ENCODE measurements around the gene XPNPEP2.

Gene XPNPEP2

GRCh38 chrX:129780441-129781105, 41.8 kb downstream of the XPNPEP2 start:
- DNase-seq = no peak

GRCh38 chrX:129781134-129781672, 42.4 kb downstream of the XPNPEP2 start:
- peak; percentile 64 for DNase-seq

- DNase-seq = no peak
Measured at GRCh38 chrX:129781680-129782495, 43.1 kb downstream of the XPNPEP2 start.

- no peak for DNase-seq
Measured at GRCh38 chrX:129782706-129783105, 43.9 kb downstream of the XPNPEP2 start.

DNA sequence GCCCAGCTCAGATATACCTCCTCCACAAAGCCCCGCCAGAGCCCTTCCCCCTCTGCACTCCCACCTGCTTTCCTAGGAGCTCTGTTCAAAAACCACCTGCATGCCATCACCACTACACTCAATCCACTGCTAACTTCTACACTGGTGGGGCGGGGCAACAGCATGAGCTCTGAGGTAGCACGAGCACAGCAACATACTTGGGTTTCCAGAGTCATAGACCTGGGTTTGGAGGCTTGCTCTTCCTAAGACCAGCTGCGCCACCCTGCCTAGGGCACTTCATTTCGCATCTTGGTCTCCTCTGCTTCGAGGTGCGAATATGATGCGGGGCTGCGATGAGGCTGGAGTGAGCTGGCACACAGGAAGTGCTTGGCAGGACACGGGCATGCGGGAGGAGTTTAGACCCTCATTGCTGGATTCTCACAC, 44.5 kb downstream of the XPNPEP2 start:
- no peak for DNase-seq

DNA sequence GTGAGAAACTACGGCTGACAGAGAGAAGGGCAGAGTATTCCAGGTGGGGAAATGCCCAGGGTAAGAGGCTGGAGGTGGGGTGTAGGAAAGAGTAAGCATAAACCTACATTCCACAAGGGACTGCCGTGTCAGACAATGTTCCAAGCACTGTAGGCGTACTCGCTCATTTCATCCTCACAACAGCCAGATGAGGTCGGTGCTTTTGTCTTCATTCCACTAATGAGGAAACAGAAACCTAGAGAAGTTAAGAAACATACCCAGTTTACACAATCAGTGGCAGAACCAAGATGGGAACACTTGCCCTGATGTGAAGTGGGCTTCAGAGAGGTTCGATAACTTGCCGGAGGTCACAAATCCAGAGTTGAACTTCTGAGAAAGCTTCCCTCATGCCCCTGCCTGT, 45.6 kb downstream of the XPNPEP2 start:
- DNase-seq = no peak

GRCh38 chrX:129785160-129785947, 46.6 kb downstream of the XPNPEP2 start:
- no peak for DNase-seq

DNA sequence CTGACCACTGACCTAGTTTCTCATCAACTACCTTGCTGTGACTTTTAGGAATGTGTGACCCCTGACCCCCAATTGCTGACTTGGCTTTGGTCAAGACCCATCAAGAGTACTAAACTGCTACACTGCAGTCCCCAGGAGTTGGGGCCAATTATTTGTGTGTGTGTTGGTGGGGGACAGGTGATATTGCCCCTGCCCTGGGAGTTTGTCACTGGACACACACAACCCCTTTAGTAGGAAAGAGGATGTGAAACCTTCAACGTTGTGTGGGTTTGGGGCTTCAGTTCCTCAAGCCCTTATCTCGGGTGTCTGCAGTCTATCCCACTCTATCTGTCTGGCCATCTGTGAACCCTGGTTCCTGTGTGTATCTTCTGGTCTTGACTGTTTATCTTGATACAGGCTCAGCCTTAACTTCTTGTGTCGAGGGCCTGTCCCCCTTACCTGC, 47.5 kb downstream of the XPNPEP2 start:
- DNase-seq = no peak

DNA sequence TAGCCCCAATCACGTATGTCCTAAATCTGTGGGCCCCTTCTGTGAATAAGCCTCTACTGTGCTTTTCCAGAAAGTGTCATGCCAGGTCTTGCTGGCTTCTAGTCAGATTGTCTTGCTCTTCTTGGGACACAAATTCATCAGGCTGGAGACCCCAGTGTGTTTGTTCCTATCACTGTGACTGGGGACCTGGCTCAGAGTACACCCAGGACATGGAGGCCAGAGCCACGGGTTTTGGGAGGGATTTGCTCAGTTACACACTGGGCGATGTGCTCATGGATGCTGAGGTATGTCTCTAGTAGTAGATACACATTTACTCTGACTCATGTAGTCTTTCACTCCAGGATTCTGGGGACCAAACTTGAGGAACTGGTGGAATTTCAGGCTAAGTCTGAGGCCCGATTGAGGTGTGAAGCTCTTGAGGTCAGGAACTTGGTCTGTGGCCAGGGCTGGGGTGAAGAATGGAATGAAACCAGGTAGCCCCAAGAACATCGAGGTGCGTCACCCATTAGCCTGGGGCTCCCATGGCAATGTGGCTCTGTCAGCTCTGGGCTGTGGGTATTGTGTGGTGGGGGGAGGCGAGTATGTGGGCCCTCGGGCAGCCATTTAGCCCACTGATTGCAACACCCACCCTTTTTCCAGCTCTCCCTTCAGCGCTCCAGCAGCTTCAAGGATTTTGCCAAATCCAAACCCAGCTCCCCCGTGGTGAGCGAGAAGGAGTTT, 48.7 kb downstream of the XPNPEP2 start:
- no peak for DNase-seq

GRCh38 chrX:129788527-129788926, 49.7 kb downstream of the XPNPEP2 start:
- DNase-seq = no peak

GRCh38 chrX:129790146-129790545, 51.4 kb downstream of the XPNPEP2 start:
- no peak for DNase-seq

- no peak for DNase-seq
Measured at GRCh38 chrX:129790808-129791207, 52.0 kb downstream of the XPNPEP2 start.

DNA sequence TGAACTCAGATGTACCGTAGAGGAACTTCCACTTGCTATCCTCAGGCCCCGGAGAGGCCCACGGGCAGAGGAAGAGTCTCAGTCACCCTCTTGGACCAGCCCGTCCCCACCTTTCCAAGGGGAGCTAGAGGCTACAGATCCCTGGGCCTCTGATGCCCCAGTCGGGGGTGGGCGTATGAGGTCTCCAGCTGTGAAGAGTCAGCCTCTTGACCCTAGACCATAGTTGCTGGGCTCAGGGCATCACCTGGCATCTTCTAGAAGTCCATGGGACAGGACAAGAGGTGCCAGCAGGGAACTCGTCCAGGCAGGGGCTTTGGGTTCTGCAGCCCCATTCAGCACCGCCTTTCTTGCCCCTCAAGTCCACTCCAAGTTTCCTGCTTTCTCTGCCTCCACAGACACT, 52.6 kb downstream of the XPNPEP2 start:
- no peak for DNase-seq

DNA sequence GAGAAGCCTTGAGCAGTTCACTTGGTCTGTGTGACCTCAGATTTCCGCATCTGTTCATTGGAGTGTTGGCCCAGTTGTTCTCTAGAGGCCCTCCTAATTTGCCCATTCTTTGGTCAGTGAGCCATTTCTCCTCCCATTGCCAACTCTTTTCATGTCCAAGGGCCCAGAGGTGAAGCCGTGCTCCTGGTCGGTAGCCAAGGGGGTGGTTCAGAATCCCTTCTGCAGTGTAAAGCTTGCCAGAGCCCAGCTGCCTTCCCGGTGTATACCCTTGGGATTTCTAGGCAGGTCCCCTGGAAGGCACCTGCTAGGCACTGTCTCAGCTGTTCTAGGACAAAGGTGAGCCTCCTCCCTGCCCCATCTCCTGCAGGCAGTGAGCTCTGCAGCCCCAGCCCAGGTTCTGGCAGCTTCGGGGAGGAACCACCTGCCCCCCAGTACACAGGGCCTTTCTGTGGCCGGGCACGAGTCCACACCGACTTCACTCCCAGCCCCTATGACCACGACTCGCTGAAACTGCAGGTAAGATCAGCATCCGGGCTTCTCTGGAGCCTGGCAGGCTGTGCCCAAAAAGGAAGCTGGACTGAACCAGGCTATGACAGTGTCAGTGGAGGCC, 53.3 kb downstream of the XPNPEP2 start:
- DNase-seq = no peak

DNA sequence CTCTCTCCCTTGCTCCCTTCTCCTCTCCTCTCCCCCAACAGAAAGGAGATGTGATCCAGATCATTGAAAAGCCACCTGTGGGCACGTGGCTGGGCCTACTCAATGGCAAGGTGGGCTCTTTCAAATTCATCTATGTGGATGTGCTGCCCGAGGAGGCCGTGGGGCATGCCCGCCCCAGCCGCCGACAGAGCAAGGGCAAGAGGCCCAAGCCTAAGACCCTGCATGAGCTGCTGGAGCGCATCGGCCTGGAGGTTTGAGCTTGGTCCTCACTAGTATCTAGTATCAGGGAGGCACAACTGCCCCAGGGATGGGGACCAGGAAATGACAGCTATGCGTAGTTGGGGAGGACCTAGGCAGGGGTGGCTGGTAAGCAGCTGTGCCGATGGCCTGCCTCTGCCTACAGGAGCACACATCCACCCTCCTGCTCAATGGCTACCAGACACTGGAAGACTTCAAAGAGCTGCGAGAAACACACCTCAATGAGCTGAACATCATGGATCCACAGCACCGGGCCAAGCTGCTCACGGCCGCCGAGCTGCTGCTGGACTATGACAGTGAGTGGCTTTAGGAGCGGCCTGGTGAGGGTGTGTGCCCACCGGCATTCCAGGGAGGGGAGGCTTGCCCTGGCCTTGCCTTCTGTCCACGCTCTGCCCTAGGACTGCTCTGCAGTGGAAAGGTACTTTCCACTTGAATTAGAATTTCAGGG, 54.0 kb downstream of the XPNPEP2 start:
- DNase-seq = no peak

- DNase-seq = no peak
Measured at GRCh38 chrX:129793604-129794191, 54.9 kb downstream of the XPNPEP2 start.

GRCh38 chrX:129795584-129795983, 56.8 kb downstream of the XPNPEP2 start:
- no peak for DNase-seq

GRCh38 chrX:129797251-129797906, 58.6 kb downstream of the XPNPEP2 start:
- no peak for DNase-seq

DNA sequence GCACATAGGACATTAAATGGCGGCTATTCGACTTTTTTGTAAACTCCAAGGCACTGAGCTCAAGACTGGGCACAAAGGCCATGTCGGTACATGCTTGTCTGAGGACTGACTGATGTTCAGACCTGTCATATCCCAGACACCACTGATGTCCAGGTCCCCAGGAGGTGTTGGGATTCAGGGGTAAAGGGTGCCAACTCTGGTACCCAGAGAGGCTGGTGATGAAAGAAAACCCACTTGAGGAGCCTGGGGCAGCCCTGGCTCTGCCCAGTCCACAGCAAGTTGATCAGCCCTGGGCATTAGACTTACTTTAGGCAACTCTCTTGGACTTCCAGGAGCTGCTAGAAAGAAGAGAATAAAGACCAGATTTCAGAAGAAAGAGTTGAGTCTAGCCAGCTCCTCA, 59.7 kb downstream of the XPNPEP2 start:
- no peak for DNase-seq

DNA sequence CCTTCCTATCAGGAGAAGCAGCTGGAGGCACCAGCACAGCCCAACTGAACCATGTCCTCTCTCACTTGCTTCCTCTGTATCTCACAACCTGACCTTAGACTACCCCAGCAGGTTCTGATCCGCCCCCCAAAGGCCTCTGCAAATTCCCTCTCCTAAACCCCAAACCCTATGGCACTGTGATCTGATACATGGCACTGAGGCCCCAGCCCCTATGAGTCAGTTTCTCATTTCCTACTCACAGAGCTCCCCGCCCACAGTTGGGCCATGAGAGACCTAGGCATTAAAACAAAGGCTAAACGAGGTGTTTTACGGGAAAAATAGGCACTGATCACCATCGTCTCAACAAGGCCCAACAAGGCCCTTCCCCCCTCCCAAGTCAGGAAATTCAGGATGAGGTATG, 60.1 kb downstream of the XPNPEP2 start:
- DNase-seq = no peak
